Thyroid gland (tissue), 4 donors: Measurements from ENCODE around the gene NUP37.
"Not testable (repeated sequence)": the region's sequence is repeated elsewhere in the genome, so short reads cannot be mapped to it uniquely, and the experiment has no call there.

Experiments used
- POLR2A ChIP-seq, 2 donors: fragments of 450-650 bp; IDR thresholded peaks; one replicate each; pipeline ENCODE4 v1.6.1; 2017; ENCODE audit warnings: antibody characterized with exemption in 2 of 2, mild to moderate bottlenecking in 2 of 2, moderate library complexity in 1 of 2
- TF ChIP-seq, protein P1 (sequence below), 6 experiments: fragments of 200-600 bp in 3 of 6; fragments of 450-650 bp in 3 of 6; sonication (generic) in 3 of 6; IDR thresholded peaks; one replicate each; pipeline ENCODE4 v1.5.1; 2016 to 2019; ENCODE audit warnings: antibody characterized with exemption in 6 of 6, mild to moderate bottlenecking in 2 of 6, inconsistent platforms in 1 of 6, moderate library complexity in 1 of 6

DNA sequence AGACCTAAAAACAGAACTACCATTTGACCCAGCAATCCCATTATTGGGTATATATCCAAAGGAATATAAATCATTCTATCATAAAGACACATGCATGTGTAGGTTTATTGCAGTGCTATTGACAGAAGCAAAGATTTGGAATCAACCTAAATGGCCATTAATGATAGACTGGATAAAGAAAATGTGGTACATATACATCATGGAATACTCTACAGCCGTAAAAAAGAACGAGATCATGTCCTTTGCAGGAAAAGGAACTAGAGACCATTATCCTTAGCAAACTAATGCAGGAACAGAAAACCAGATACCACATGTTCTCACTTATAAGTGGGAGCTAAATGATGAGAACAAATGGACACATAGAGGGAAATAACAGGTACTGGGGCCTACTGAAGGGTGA, 11.5 kb upstream of the NUP37 start:
- TF ChIP-seq, protein P1, sequence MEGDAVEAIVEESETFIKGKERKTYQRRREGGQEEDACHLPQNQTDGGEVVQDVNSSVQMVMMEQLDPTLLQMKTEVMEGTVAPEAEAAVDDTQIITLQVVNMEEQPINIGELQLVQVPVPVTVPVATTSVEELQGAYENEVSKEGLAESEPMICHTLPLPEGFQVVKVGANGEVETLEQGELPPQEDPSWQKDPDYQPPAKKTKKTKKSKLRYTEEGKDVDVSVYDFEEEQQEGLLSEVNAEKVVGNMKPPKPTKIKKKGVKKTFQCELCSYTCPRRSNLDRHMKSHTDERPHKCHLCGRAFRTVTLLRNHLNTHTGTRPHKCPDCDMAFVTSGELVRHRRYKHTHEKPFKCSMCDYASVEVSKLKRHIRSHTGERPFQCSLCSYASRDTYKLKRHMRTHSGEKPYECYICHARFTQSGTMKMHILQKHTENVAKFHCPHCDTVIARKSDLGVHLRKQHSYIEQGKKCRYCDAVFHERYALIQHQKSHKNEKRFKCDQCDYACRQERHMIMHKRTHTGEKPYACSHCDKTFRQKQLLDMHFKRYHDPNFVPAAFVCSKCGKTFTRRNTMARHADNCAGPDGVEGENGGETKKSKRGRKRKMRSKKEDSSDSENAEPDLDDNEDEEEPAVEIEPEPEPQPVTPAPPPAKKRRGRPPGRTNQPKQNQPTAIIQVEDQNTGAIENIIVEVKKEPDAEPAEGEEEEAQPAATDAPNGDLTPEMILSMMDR (IDR thresholded peaks at IDR 0.05): not testable (repeated sequence)
- TF ChIP-seq POLR2A (IDR thresholded peaks at IDR 0.05): not testable (repeated sequence)
